HG02884 (cell line): ENCODE measurements around the gene RND1.

Source experiments
- ATAC-seq: cut with Tn5 transposase; IDR thresholded peaks from one replicate; pipeline ENCODE4 v1.9.1; 2021; ENCODE audit warnings: mild to moderate bottlenecking, moderate library complexity; ENCODE audit not compliant: unreplicated experiment

Gene RND1

DNA sequence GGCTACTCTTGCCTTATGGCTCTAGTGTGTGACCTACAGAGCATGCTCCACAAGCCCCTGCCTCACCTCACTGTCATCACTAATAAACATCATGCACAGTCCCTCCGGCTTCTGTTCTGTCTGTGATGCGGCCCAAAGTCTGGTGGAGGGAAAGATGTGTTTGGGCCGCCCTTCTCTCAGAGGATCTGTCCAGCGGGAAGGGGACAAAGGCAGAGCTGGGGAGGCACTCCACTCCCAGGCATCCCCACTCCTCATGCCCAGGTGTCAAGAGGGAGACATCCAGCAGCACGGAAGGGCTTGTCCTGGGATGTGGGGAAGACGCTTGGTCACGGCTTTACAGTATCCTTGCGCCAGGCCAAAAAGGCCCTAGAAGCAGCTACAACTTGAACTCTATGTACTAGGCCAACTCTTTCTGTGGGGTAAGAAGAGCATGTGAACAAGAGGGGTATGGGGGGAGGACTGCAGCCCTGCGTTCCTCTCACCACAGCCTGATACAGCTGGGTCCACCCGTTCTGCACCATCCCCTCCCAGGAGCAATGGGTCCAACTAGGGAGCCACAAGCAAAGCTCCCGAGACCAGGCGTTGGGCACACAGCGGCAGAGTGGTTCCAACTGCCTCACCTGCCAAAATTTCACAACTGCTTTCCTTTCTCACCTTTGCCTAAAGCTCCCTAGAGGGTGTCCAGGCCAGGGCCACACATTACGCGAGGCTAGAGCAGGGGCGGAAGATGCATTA, 36.7 kb downstream of the RND1 start:
- ATAC-seq: no peak

DNA sequence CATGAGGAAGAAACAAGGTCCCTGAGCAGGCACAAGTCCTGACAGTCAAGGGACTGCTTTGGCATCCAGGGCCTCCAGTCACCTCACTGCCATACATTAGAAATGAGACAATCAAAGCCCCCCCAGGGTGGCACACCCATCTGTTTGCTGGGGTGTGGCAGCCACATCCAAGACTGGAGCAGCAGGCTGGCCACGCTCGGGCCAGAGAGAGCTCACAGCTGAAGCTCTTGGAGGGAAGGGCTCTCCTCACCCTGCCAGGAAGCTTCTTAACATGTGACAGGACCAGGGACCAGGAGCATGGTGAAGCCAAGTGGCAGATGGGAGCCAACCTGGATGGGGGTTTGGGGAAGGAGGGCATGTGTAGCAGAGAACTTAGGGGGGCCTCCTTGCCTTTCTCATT, 37.4 kb downstream of the RND1 start:
- ATAC-seq: no peak

DNA sequence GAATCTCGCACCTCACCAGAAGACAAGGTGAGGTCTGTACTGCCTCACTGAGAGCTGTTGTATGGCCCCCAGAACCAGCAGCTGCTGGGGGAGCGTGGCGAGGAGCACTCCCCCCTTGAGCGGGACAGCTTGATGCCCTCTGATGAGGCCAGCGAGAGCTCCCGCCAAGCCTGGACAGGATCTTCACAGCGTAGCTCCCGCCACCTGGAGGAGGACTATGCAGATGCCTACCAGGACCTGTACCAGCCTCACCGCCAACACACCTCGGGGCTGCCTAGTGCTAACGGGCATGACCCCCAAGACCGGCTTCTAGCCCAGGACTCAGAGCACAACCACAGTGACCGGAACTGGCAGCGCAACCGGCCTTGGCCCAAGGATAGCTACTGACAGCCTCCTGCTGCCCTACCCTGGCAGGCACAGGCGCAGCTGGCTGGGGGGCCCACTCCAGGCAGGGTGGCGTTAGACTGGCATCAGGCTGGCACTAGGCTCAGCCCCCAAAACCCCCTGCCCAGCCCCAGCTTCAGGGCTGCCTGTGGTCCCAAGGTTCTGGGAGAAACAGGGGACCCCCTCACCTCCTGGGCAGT, 38.1 kb downstream of the RND1 start:
- no peak for ATAC-seq

DNA sequence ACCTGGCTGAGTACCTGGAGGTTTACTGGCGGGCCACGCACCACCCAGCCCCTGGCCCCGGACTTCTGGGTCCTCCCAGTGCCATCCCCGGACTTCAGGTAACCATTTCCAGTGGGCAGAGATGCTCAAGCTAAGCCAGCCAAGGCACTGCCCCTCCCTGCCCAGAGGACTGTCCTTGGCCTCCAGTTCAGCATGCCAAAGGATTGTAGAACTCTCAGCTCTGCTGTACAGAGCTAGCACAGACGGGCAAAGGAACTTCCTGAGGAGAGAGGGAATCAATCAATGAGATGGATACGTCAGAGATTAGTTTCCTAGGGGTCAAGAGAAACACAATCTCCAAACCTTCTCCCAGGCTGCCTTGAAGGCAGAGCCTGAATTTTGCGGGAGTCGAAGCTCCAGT, 38.6 kb downstream of the RND1 start:
- ATAC-seq: no peak

DNA sequence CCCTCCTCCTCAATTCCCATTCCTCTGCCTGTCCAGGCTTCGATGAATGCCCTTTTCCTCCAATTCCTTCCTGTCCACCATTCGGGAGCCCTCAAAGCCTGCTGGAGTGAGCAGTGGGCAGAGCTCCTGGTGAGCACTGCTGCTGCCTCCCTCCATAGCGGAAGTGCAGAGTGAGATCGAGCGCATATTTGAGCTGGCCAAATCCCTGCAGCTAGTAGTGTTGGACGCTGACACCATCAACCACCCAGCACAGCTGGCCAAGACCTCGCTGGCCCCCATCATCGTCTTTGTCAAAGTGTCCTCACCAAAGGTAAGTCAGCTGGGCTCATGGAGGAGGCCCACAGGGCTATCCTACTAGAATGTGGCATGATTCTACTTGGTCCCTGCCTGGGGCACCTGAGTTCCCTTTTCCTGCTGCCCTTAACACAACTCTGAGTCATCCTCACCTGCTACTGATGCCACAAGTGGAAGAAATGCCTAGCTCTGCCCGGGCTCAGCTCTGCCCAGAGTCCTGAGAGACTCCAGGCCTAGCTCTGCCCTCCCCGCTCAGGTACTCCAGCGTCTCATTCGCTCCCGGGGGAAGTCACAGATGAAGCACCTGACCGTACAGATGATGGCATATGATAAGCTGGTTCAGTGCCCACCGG, 39.3 kb downstream of the RND1 start:
- no peak for ATAC-seq

DNA sequence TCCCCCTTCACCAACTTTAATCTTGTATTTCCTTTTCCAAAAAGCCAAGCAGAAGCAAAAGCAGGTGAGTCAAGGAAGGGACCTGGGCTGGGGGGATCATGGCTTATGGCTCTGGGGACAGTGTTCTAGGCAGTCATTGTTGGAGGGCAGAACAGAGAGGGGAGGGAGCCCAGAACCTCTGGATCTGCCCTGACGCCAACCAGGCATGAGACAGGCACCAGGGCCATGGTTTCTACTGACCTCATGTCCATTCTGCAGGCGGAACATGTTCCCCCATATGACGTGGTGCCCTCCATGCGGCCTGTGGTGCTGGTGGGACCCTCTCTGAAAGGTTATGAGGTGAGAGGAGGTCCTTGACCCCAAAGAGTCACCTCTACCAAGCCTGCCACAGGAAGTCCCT, 40.8 kb downstream of the RND1 start:
- no peak for ATAC-seq

DNA sequence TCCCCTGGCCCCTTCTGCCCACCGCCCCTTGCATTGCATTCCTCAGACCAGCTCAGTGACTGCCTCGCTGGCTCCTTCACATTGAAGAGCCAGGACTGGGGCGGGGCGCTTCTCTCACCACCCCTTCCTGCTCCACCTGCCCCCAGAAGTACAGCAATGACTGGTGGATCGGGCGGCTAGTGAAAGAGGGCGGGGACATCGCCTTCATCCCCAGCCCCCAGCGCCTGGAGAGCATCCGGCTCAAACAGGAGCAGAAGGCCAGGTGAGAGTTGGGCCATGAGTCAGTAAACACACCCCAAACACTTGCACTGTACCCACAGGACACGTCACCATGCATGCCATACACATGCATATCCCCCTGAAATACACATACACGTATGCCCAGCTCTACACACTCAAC, 41.6 kb downstream of the RND1 start:
- ATAC-seq: no peak

DNA sequence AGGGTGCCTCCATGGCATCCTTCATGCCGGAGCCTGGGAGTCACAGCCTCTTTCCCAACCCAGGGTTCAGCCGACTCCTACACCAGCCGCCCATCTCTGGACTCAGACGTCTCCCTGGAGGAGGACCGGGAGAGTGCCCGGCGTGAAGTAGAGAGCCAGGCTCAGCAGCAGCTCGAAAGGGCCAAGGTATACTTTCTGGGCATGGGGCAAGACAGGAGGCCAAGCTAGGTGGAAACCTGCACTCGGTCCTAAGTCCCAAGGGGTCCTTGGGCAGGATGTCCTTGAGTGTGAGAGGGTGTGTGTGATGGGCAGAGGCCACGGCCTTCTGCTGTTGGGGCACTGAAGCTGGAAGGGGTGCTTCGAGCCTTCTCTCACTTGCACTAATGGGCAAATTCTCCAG, 42.4 kb downstream of the RND1 start:
- no peak for ATAC-seq

DNA sequence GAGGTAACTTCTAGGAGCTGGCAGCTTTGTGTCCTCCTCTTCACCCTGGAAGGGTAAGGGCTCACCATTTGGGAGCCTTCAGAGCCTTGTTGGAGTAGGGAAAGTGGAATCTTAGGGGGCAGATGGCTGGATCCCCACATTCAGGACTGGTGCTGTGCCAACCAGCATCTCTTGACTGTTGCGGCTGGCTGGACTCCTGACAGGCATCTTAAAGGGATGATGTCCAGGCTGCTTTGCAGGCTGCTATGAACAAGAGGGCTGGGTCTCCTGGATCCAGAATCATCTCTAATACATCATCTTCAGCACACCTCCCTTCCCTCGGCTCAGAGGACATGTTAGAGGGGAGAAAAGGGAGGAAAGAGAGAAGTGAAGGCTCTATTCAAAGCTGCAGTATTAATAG, 43.0 kb downstream of the RND1 start:
- no peak for ATAC-seq

DNA sequence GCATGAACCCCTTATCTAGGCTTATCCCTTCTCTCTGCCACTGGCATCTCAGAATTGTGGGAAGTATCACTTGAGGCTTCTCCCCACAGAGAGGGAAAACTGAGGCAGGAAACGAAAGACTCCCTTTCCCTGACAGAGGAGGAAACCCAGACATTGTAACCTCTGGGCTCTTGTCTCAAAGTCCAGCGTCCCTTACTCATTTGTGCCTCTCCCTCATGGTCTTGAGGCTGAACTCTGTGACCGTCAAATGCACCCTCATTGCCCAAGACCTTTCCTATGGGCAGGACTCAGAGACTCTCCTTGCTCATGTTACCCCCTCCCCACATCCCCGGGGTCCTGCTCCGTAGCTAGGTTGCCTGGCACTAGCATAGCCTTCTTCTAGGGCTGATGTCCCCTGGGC, 43.5 kb downstream of the RND1 start:
- ATAC-seq: no peak

DNA sequence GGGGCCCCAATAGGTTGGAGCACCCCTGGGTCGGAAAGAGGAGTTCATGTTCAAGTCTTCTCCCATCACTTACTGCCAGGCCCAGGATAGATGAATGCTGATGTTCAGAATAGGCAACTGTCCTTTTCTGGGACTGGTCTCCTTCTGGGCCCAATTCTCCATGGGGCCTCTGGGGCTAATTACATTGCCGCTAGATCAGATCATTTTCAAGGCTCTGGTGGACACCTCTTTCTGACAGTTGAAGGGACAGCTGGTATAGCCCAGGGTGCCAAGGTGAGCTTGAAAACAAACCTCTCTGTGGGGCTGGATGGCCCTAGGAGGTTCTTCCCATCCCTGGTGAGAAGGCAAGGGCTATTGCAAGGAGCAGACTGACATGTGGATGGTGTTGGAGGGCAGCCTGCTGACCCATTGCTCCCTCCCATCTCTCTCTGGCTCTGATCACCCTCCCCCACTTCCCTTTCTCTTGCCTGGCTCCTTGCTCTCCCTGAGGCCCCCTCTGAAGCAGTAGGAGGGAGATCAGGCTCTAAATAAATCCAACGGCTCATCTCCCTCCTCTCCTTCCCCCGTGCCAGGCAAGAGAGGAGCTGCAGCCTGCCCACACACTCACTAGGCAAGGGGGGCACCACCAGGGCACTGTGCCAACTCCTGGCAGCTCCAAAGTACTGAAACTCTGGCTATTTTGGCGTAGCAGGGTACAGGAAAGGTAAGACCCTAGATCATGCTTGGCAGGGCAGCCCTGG, 45.5 kb downstream of the RND1 start:
- ATAC-seq: no peak

DNA sequence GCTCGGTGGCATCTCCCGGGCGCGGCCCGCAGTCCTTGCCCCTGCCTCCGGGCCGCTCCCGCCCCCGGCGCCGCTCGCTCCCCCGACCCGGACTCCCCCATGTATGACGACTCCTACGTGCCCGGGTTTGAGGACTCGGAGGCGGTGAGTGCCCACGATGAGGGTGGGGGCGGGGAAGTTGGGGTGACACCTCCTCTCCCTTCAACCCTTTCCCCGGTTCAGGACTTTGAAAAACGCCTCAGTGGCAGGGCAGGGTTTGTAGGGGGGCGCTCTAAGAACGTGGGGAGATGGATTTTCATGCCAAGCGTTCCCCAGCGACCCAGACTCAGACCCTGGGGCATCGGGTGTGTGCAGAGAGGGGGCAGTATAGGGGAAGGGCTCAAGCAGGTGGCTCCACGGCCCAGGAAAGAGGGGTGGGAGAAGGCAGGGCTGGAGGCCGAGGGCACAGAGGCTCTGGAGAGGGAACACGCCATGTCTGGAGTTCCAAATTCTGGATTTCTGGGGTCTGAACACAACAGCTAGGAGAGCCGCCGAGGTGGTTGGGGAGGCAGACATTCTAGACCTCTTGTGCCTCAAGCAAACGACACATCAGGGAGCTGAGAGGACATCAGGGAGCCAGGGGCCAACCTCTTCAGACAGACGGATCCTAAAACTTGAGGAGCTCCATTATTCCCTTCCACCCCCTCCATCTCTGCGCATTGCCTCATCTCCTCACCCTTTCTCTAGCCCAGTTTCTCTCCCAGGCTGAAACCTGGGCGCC, 46.7 kb downstream of the RND1 start:
- no peak for ATAC-seq

DNA sequence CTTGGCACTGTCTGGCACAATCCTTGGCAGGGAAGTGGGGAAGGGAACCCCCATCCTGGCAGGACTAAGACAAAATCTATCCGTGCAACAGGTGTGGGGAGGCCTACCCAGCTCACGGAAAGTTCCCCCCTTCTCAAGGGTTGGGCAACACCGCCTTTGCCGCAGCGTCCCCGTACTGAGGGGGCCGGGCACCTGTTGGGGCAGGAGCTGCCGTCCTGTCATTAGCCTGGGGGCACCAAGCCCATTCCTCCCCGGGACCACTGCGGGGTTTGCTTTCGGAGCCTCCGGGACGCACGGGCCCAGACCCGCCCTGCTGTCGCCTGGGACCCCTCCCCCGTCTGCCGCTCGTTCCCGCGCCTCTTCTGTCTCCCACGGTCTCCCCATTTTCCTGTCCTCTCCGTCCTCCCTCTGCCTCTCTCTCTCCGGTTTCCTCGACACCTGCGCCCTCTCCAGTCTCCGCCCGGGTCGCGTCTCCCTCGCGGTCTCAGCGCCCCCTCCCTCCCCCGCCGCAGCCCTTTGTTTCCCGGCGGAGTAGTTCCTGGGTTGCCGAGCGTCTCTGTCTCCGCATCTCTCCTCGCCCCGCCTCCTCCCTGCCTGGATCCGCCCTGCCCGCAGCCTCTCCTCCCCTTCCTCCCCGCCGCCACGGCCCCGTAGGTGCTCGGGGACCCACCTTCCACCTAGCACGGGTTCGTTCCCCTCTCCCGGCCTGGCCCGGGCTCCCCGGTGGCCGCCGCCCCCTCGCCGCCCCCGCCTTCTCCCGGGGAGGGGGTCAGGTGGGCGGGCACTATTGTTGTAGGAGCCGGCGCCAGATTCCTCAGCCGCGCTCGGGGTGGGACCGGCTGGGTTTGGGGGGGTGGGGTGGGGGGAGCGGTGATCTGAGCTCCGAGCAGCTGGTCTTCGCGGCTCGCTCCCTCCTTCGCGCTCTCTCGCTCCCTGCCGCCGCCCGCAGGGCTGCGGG, 47.5 kb downstream of the RND1 start, which contains the start of gene CACNB3:
CACNB3 (plus strand) TSS at position 624 of the 958 bp plus-strand sequence. CDS start 434 bp downstream, outside the sequence.
- no peak for ATAC-seq

DNA sequence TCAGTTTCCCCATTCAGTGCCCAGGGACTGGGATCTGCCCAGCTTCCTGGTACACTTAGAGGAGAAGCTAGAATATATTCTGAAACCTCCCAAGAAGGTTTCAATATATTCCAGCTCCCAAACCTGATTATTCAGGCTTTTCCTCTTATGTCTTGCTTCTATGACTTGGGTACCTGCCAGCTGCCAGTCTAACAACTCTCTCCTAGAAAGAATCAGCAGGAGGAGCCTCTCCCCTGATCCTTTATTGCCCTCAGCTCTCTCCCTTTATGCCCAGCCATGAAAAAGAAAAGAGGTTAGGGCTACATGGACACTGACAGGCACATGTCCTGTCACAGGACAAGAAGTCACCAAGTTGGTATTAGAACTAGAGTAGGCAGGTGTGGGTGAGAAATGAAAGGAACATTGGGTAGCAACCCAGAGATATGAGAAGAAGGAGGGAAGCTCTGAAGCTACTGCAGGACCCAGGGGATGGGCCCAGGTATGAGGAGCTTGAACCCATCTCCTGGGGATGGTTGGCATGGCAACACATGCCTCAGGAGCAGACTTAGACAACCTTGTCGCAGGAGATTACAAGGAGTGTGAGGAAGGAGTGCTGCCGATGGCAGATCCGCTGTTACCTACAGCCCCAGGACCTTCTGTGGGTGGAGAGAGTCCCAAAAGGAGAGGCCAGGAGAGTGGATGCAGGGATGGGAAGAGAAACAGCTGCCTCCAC, 49.4 kb downstream of the RND1 start:
- no peak for ATAC-seq

DNA sequence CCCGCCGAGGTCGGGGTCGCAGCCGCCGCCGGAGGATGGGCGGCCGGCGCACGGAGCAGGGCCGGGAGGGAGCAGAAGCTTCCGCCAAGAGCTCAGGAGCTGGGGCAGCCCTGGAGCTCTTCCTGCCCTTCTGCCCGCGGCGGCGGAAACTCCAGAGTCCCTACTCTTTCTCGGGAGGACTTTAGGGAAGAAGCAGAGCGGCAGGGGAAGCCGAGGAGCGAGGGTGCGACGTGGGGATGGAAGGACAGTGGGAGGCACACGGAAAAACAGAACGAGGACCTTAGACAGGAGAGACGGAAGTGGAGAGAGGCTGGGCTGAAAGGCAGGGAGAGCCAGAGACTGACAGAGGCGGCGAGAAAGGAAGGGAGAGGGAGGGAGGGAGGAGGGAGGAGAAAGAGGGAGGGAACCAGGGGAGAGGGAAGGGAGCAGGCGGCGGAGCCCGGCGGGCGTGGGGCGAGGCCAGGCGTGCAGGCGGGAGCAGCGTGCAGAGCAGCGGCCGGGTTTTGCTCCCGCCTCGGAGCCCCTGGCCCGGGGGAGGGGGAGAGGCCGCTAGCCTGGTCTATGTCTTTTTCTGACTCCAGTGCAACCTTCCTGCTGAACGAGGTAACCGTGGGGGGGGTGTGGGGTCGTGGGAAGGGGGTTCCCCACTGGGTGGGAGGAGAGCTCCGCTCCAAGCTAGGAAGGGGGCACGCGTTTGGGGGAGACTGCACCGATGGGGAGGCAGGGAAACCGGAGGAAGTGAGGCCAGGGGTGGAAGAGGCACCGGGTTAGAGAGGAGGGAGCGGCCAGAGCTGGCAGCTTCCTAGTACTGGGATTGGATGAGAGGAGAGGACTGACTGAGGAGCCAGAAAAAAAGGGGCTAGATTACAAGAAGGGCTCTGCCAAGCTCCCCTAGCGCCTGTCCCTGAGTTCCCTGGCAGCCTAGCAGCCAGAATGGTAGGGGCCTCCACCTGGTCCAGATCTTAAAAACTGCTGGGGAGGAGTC, 50.3 kb downstream of the RND1 start:
- ATAC-seq: peak; percentile 31

DNA sequence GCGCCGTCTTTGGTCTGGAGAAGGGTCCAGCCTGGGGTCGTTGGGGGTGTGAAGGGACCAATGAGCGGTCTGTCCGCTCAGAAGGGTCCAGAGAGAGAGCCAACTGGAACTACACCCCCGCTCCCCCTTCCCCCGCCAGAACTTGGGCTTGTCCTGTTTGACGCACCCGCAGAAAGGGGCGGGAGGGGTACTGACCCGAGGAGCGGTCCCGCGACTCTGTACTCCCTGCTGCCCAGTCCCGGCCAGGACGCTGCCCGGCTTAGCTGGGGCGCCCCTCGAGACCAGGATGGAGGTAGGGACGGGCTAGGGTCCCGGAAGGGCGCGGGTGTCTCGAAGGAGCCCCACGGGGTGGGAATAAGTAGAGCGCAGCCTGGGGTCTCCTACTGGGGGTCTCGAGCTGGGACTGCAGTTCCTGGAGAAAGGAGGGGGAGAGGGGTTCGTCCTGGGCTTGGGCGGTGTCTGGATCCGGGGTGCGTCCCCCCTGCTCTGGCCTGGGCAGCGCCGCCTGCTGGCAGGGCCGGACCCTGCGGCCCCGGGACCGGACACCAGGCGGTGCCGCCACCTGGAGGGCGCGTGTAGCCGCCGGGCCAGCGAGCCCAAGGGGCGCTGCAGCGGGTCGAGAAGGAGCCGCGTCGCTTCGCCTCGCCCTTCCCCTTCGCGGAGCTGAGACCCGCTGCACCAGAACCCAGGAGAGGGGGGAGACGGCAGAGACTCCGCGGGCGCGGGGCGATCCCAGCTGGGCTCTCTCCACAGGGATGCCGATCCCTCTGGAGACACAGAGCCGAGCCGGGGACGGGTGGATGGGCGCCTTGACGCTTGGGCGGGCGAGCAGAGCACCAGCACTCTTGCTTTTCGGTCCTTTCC, 51.2 kb downstream of the RND1 start:
- peak; percentile 71 for ATAC-seq
